SK-N-SH (cell line): ENCODE results near the gene R3HDM2. TPM values are rescaled to one million over a fixed set of nuclear protein-coding genes. Genes with fewer than 3 reads are reported as not detected.

Experiments
- CTCF ChIA-PET: fragments of 300-600, 350-600 bp; formaldehyde crosslinking; extraction: SDS; loops from one replicate; lab custom pipeline; 2021; lab: Yijun Ruan, JAX
- POLR2A ChIA-PET: fragments of 350-600 bp; sonication (Branson Sonifier 250); formaldehyde crosslinking; extraction: SDS; loops from one replicate; lab custom pipeline; 2020; ENCODE audit warnings: antibody characterized with exemption, inconsistent platforms; lab: Yijun Ruan, JAX
- DNase-seq: peaks from one replicate; pipeline ENCODE4 v3.0.0; 2012
- H2AFZ ChIP-seq: fragments of 200-600 bp; sonication (generic); 2 replicates; pipeline ENCODE4 v1.8.1; 2016; ENCODE audit warnings: antibody characterized with exemption, mild to moderate bottlenecking, low read depth
- H3F3A ChIP-seq: fragments of 200-600 bp; sonication (generic); replicated peaks from 2 replicates; pipeline ENCODE3; 2016; ENCODE audit warnings: antibody characterized with exemption, mild to moderate bottlenecking; ENCODE audit not compliant: insufficient read depth
- H3K27ac ChIP-seq, 2 experiments: fragments of 200-500 bp in 1 of 2; fragments of 200-600 bp in 1 of 2; sonication (Bioruptor generic) in 1 of 2; sonication (generic), shearing (Covaris generic) in 1 of 2; 2 replicates each; pipeline versions ENCODE4 v1.5.1 to v1.6.1; 2014 to 2016; ENCODE audit warnings: low read depth in 2 of 2, inconsistent platforms in 1 of 2, low read length in 1 of 2, mild to moderate bottlenecking in 1 of 2, mixed read lengths in 1 of 2
- H3K27me3 ChIP-seq: fragments of 200-600 bp; sonication (generic), shearing (Covaris generic); 2 replicates; pipeline ENCODE4 v1.6.1; 2016; ENCODE audit warnings: mixed run types; ENCODE audit not compliant: insufficient read depth
- H3K36me3 ChIP-seq, 2 experiments: fragments of 200-500 bp in 1 of 2; fragments of 200-600 bp in 1 of 2; sonication (Bioruptor generic) in 1 of 2; sonication (generic) in 1 of 2; replicated peaks in 1 of 2; 2 replicates each; pipeline versions ENCODE3 to v1.5.1; 2014 to 2016; ENCODE audit warnings: low read length in 1 of 2, mild to moderate bottlenecking in 1 of 2; ENCODE audit not compliant: insufficient read depth in 2 of 2, control insufficient read depth in 1 of 2
- H3K4me1 ChIP-seq, 2 experiments: fragments of 200-500 bp in 1 of 2; fragments of 200-600 bp in 1 of 2; sonication (Bioruptor generic) in 1 of 2; sonication (generic), shearing (Covaris generic) in 1 of 2; 2 replicates each; pipeline versions ENCODE4 v1.5.1 to v1.6.1; 2014 to 2016; ENCODE audit warnings: low read depth in 1 of 2, low read length in 1 of 2, mixed run types in 1 of 2; ENCODE audit not compliant: insufficient read depth in 2 of 2, control insufficient read depth in 1 of 2
- H3K4me2 ChIP-seq: fragments of 200-600 bp; sonication (generic), shearing (Covaris generic); 2 replicates; pipeline ENCODE4 v1.6.1; 2017; ENCODE audit warnings: mixed run types
- H3K4me3 ChIP-seq, 2 experiments: fragments of 200-500 bp in 1 of 2; fragments of 200-600 bp in 1 of 2; sonication (Bioruptor generic) in 1 of 2; sonication (generic), shearing (Covaris generic) in 1 of 2; 2 replicates each; pipeline versions ENCODE4 v1.5.1 to v1.8.1; 2014 to 2016; ENCODE audit warnings: low read depth in 2 of 2, inconsistent platforms in 1 of 2, low read length in 1 of 2, mild to moderate bottlenecking in 1 of 2, mixed read lengths in 1 of 2, moderate library complexity in 1 of 2
- H3K79me2 ChIP-seq: fragments of 200-600 bp; sonication (generic); 2 replicates; pipeline ENCODE4 v1.8.1; 2017; ENCODE audit warnings: mild to moderate bottlenecking; ENCODE audit not compliant: insufficient read depth
- H3K9ac ChIP-seq: fragments of 200-600 bp; sonication (generic); 2 replicates; pipeline ENCODE4 v1.6.1; 2017; ENCODE audit warnings: mixed run types
- H3K9me2 ChIP-seq: fragments of 200-600 bp; sonication (generic); 2 replicates; pipeline ENCODE4 v1.6.1; 2017; ENCODE audit warnings: mixed run types
- H3K9me3 ChIP-seq: fragments of 200-600 bp; sonication (generic); 2 replicates; pipeline ENCODE4 v1.6.1; 2017; ENCODE audit warnings: mixed run types, mild to moderate bottlenecking, moderate library complexity
- H4K20me1 ChIP-seq: fragments of 200-600 bp; sonication (generic); 2 replicates; pipeline ENCODE4 v1.6.1; 2017; ENCODE audit warnings: mild to moderate bottlenecking, mixed run types; ENCODE audit not compliant: insufficient read depth
- CHD2 ChIP-seq: fragments of 150-350 bp; IDR thresholded peaks from 2 replicates; pipeline ENCODE4 v1.6.1; 2018; ENCODE audit warnings: low read length; ENCODE audit not compliant: partially characterized antibody
- FOSL2 ChIP-seq: IDR thresholded peaks from 2 replicates; pipeline ENCODE4 v1.4.0; 2012; ENCODE audit warnings: low read depth, mild to moderate bottlenecking, moderate library complexity, borderline replicate concordance
- FOXJ3 ChIP-seq: sonication (generic); formaldehyde crosslinking; IDR thresholded peaks from 2 replicates; pipeline ENCODE4 v1.5.1; 2020; ENCODE audit warnings: mild to moderate bottlenecking, missing genetic modification reagents
- FOXM1 ChIP-seq: IDR thresholded peaks from 2 replicates; pipeline ENCODE4 v1.4.0; 2012; ENCODE audit warnings: low read depth, mild to moderate bottlenecking
- GATA2 ChIP-seq: sonication (generic); formaldehyde crosslinking; IDR thresholded peaks from 2 replicates; pipeline ENCODE4 v1.5.0; 2020; ENCODE audit warnings: mild to moderate bottlenecking, missing genetic modification reagents
- MXI1 ChIP-seq: IDR thresholded peaks from 2 replicates; pipeline ENCODE4 v1.6.1; 2012; ENCODE audit warnings: mild to moderate bottlenecking, low read depth, low read length, improper control_type of control experiment
- NFIC ChIP-seq: IDR thresholded peaks from 2 replicates; pipeline ENCODE4 v1.4.0; 2012; ENCODE audit warnings: borderline replicate concordance
- NRF1 ChIP-seq: IDR thresholded peaks from 2 replicates; pipeline ENCODE4 v1.6.1; 2012; ENCODE audit warnings: low read depth, mild to moderate bottlenecking, low read length
- RAD21 ChIP-seq: IDR thresholded peaks from 2 replicates; pipeline ENCODE4 v1.6.1; 2012; ENCODE audit warnings: mild to moderate bottlenecking, low read length
- SIN3A ChIP-seq: IDR thresholded peaks from 2 replicates; pipeline ENCODE4 v1.6.1; 2012; ENCODE audit warnings: low read depth, mild to moderate bottlenecking, low read length, moderate library complexity, borderline replicate concordance
- SMC3 ChIP-seq: IDR thresholded peaks from 2 replicates; pipeline ENCODE4 v1.6.1; 2012; ENCODE audit warnings: low read depth, low read length, improper control_type of control experiment
- TEAD4 ChIP-seq: IDR thresholded peaks from 2 replicates; pipeline ENCODE4 v1.4.0; 2012; ENCODE audit warnings: mild to moderate bottlenecking, borderline replicate concordance; ENCODE audit not compliant: insufficient read depth
- USF2 ChIP-seq: fragments of 150-350 bp; IDR thresholded peaks from 2 replicates; pipeline ENCODE4 v1.6.1; 2017; ENCODE audit warnings: antibody characterized with exemption, low read length, low read depth, borderline replicate concordance
- YY1 ChIP-seq: IDR thresholded peaks from 2 replicates; pipeline ENCODE4 v1.4.0; 2012; ENCODE audit warnings: low read depth, mild to moderate bottlenecking
- WGBS: methylation state at CpG from one replicate; pipeline ENCODE4 v1.1.6; 2017; ENCODE audit warnings: low lambda C conversion rate; 5-methylcytosine and 5-hydroxymethylcytosine counted together
- polyA plus RNA-seq, 3 experiments: library from polyadenylated mRNA; depleted of rRNA; stranded (reverse); fragments of >200 nt; gene quantifications; 2 replicates each; pipeline ENCODE4 v1.2.3, GENCODE V29; 2012
- TF ChIP-seq, protein P1 (sequence below): IDR thresholded peaks from 2 replicates; pipeline ENCODE4 v1.4.0; 2012; ENCODE audit warnings: low read depth, borderline replicate concordance
- TF ChIP-seq, protein P2 (sequence below): IDR thresholded peaks from 2 replicates; pipeline ENCODE4 v1.4.0; 2012; ENCODE audit warnings: low read depth
- TF ChIP-seq, protein P3 (sequence below): IDR thresholded peaks from 2 replicates; pipeline ENCODE4; 2012
- TF ChIP-seq, protein P4 (sequence below): IDR thresholded peaks from 2 replicates; pipeline ENCODE4 v1.6.1; 2012; ENCODE audit warnings: mild to moderate bottlenecking, low read depth, low read length, moderate library complexity

Gene R3HDM2
- polyA plus RNA-seq, 1 of the 3 experiments (the other 2 are of a cell fraction) = 23.1 TPM

DNA sequence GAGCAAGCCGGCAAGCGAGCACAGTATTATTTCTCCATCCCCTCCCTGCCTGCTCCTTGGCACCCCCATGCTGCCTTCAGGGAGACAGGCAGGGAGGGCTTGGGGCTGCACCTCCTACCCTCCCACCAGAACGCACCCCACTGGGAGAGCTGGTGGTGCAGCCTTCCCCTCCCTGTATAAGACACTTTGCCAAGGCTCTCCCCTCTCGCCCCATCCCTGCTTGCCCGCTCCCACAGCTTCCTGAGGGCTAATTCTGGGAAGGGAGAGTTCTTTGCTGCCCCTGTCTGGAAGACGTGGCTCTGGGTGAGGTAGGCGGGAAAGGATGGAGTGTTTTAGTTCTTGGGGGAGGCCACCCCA, 218.2 kb downstream of the R3HDM2 start:
- Histone ChIP-seq H4K20me1 (0 out of 2 replicates have a peak, but pooled peaks cover 6% of the 10 kb centered on the region), H3K4me2 (no peak overlapping the region), H3K4me3 (no peak overlapping the region), H3K27me3 (peaks cover 14% of the 10 kb centered on the region), H3K9me2 (no peaks in the 10 kb centered on the region), H3K36me3 (peaks cover 0 to 22% of the 10 kb centered on the region in 2 experiments), H3K79me2 (no peaks in the 10 kb centered on the region), H3K9me3 (no peaks in the 10 kb centered on the region), H3K4me1 (peaks cover 0 to 27% of the 10 kb centered on the region in 2 experiments; a peak in 1 of 4 replicates), H3F3A (peaks cover 13% of the 10 kb centered on the region), H3K9ac (no peak overlapping the region), H2AFZ (no peak overlapping the region), H3K27ac (no peak overlapping the region)
- DNase-seq = no peak
- CTCF ChIA-PET = interaction anchor here (0.5 to 15.9 kb wide), 24 partner anchors 10 to 651 kb away, joined by 3 to 937 read pairs (median 8); partner anchors contain the start of genes GLI1, INHBE, SHMT2 and STAC3
- TF ChIP-seq GATA2 (CRISPR knock-in tag) = no peak
- TF ChIP-seq, protein P1, sequence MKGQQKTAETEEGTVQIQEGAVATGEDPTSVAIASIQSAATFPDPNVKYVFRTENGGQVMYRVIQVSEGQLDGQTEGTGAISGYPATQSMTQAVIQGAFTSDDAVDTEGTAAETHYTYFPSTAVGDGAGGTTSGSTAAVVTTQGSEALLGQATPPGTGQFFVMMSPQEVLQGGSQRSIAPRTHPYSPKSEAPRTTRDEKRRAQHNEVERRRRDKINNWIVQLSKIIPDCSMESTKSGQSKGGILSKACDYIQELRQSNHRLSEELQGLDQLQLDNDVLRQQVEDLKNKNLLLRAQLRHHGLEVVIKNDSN = no peak
- no peak for TF ChIP-seq RAD21
- POLR2A ChIA-PET = interaction anchor here (0.6 kb wide), 1 partner anchor 28 kb away, joined by 4 read pairs; no protein-coding TSS in a partner anchor
- 89% methylated on average over 7 of the region's 7 CpGs for WGBS

- CTCF ChIA-PET = interaction anchor here (1.1 to 15.9 kb wide), 11 partner anchors 10 to 254 kb away, joined by 3 to 937 read pairs (median 11); partner anchors contain the start of genes INHBE, SHMT2 and STAC3
- Histone ChIP-seq H3K27ac (no peak overlapping the region), H3K79me2 (no peaks in the 10 kb centered on the region), H2AFZ (no peak overlapping the region), H3F3A (peaks cover 13% of the 10 kb centered on the region), H3K27me3 (peaks cover 14% of the 10 kb centered on the region), H3K9me3 (no peaks in the 10 kb centered on the region), H3K36me3 (peaks cover 0 to 25% of the 10 kb centered on the region in 2 experiments), H3K9me2 (no peaks in the 10 kb centered on the region), H3K9ac (no peak overlapping the region), H3K4me2 (no peak overlapping the region), H3K4me1 (peaks cover 0 to 20% of the 10 kb centered on the region in 2 experiments; a peak in 1 of 4 replicates), H4K20me1 (0 out of 2 replicates have a peak, but pooled peaks cover 6% of the 10 kb centered on the region), H3K4me3 (no peak overlapping the region)
- POLR2A ChIA-PET = no interaction called here
- no peak for DNase-seq
- WGBS = 91% methylated on average over 19 of the region's 27 CpGs
- TF ChIP-seq FOXM1 (no peak), YY1 (no peak), RAD21 (no peak), GATA2 (CRISPR knock-in tag) (no peak), NRF1 (no peak), USF2 (no peak), CHD2 (no peak), FOXJ3 (no peak), TEAD4 (no peak), NFIC (no peak), SIN3A (no peak), SMC3 (no peak), MXI1 (no peak), FOSL2 (no peak)
- TF ChIP-seq, protein P2, sequence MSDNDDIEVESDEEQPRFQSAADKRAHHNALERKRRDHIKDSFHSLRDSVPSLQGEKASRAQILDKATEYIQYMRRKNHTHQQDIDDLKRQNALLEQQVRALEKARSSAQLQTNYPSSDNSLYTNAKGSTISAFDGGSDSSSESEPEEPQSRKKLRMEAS = no peak
- TF ChIP-seq, protein P3, sequence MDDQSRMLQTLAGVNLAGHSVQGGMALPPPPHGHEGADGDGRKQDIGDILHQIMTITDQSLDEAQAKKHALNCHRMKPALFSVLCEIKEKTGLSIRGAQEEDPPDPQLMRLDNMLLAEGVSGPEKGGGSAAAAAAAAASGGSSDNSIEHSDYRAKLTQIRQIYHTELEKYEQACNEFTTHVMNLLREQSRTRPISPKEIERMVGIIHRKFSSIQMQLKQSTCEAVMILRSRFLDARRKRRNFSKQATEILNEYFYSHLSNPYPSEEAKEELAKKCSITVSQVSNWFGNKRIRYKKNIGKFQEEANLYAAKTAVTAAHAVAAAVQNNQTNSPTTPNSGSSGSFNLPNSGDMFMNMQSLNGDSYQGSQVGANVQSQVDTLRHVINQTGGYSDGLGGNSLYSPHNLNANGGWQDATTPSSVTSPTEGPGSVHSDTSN = no peak
- TF ChIP-seq, protein P4, sequence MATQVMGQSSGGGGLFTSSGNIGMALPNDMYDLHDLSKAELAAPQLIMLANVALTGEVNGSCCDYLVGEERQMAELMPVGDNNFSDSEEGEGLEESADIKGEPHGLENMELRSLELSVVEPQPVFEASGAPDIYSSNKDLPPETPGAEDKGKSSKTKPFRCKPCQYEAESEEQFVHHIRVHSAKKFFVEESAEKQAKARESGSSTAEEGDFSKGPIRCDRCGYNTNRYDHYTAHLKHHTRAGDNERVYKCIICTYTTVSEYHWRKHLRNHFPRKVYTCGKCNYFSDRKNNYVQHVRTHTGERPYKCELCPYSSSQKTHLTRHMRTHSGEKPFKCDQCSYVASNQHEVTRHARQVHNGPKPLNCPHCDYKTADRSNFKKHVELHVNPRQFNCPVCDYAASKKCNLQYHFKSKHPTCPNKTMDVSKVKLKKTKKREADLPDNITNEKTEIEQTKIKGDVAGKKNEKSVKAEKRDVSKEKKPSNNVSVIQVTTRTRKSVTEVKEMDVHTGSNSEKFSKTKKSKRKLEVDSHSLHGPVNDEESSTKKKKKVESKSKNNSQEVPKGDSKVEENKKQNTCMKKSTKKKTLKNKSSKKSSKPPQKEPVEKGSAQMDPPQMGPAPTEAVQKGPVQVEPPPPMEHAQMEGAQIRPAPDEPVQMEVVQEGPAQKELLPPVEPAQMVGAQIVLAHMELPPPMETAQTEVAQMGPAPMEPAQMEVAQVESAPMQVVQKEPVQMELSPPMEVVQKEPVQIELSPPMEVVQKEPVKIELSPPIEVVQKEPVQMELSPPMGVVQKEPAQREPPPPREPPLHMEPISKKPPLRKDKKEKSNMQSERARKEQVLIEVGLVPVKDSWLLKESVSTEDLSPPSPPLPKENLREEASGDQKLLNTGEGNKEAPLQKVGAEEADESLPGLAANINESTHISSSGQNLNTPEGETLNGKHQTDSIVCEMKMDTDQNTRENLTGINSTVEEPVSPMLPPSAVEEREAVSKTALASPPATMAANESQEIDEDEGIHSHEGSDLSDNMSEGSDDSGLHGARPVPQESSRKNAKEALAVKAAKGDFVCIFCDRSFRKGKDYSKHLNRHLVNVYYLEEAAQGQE = no peak
Observed at GRCh38 chr12:57211791-57212700, 218.8 kb downstream of the R3HDM2 start.
